Endothelial cell of umbilical vein (primary cell): Measurements from ENCODE around the gene PCSK9. TPM values are rescaled to one million over a fixed set of nuclear protein-coding genes. Genes with fewer than 3 reads are reported as not detected.

Source experiments
- BruUV-seq: library from RNA; stranded (reverse); fragments of 400-500 nt; replicated peaks from 2 replicates; lab custom pipeline; 2021; lab: Mats Ljungman, UMichigan
- CTCF ChIA-PET: fragments of 300-600, 350-600 bp; sonication (Branson Sonifier 250); formaldehyde crosslinking; loops from one replicate; lab custom pipeline; 2021; ENCODE audit warnings: antibody characterized with exemption, inconsistent platforms; lab: Charles Lee
- POLR2A ChIA-PET: fragments of 300-600, 350-600 bp; sonication (Branson Sonifier 250); formaldehyde crosslinking; loops from one replicate; lab custom pipeline; 2021; ENCODE audit warnings: antibody characterized with exemption, inconsistent platforms; lab: Charles Lee
- DNase-seq: peaks from one replicate; pipeline ENCODE4 v3.0.0-alpha.2; 2011; ENCODE audit warnings: low read depth, low spot score
- FAIRE-seq: peaks from 2 replicates; lab custom pipeline; 2011; peaks lifted over from hg19 to GRCh38; lab: Jason Lieb, UNC
- H2AFZ ChIP-seq: 2 replicates; pipeline ENCODE4 v1.6.0; 2012; ENCODE audit warnings: low read depth, low read length, control low read depth, inconsistent platforms
- H3K27ac ChIP-seq: 2 replicates; pipeline ENCODE4 v1.5.1; 2011; ENCODE audit warnings: low read depth, mild to moderate bottlenecking, control low read depth, low read length, moderate library complexity; ENCODE audit not compliant: insufficient read depth
- H3K27me3 ChIP-seq, 2 experiments: 2 replicates each; pipeline versions ENCODE4 v1.6.0 to v1.6.1; 2011; ENCODE audit warnings: low read length in 2 of 2, mixed read lengths in 1 of 2; ENCODE audit not compliant: control insufficient read depth in 2 of 2, insufficient read depth in 2 of 2
- H3K36me3 ChIP-seq, 2 experiments: 2 replicates in 1 of 2; 3 replicates in 1 of 2; pipeline ENCODE4 v1.5.1; 2011; ENCODE audit warnings: low read length in 2 of 2, mild to moderate bottlenecking in 1 of 2, moderate library complexity in 1 of 2; ENCODE audit not compliant: control insufficient read depth in 2 of 2, insufficient read depth in 2 of 2; ENCODE audit errors: extremely low read depth in 1 of 2
- H3K4me1 ChIP-seq: 3 replicates; pipeline ENCODE4 v1.5.1; 2011; ENCODE audit warnings: mild to moderate bottlenecking, low read length; ENCODE audit not compliant: control insufficient read depth, insufficient read depth; ENCODE audit errors: extremely low read depth
- H3K4me2 ChIP-seq: 2 replicates; pipeline ENCODE4 v1.6.1; 2011; ENCODE audit warnings: low read length, control low read depth, mixed read lengths; ENCODE audit not compliant: insufficient read depth
- H3K4me3 ChIP-seq, 3 experiments: fragments of 200-600 bp in 1 of 3; sonication (generic), shearing (Covaris generic) in 1 of 3; replicated peaks in 1 of 3; 2 replicates each; pipeline ENCODE4 v1.5.1; 2011 to 2016; ENCODE audit warnings: control low read depth in 3 of 3, low read length in 3 of 3, mild to moderate bottlenecking in 2 of 3, inconsistent platforms in 1 of 3, low read depth in 1 of 3, moderate library complexity in 1 of 3; ENCODE audit not compliant: insufficient read depth in 1 of 3
- H3K79me2 ChIP-seq: 2 replicates; pipeline ENCODE4 v1.6.0; 2012; ENCODE audit warnings: low read length, inconsistent platforms; ENCODE audit not compliant: control insufficient read depth, insufficient read depth
- H3K9ac ChIP-seq: replicated peaks from 2 replicates; pipeline ENCODE3; 2011; ENCODE audit warnings: low read length, control low read depth; ENCODE audit not compliant: insufficient read depth; ENCODE audit errors: extremely low read depth
- H3K9me1 ChIP-seq: replicated peaks from 3 replicates; pipeline ENCODE4 v1.6.0; 2011; ENCODE audit warnings: mild to moderate bottlenecking, low read length; ENCODE audit not compliant: control insufficient read depth, insufficient read depth; ENCODE audit errors: extremely low read depth
- H3K9me3 ChIP-seq: replicated peaks from 2 replicates; pipeline ENCODE4 v1.5.1; 2012; ENCODE audit warnings: low read length, inconsistent platforms; ENCODE audit not compliant: control insufficient read depth, insufficient read depth
- H4K20me1 ChIP-seq: replicated peaks from 2 replicates; pipeline ENCODE3; 2011; ENCODE audit warnings: mild to moderate bottlenecking, low read length; ENCODE audit not compliant: control insufficient read depth, insufficient read depth; ENCODE audit errors: extremely low read depth
- CTCF ChIP-seq, 2 donors: IDR thresholded peaks; 1 replicate in 1 of 2; 2 replicates in 1 of 2; pipeline ENCODE4 v1.5.1; 2011; ENCODE audit warnings: low read length in 2 of 2, mild to moderate bottlenecking in 2 of 2, moderate library complexity in 2 of 2, control low read depth in 1 of 2, inconsistent platforms in 1 of 2, low read depth in 1 of 2; ENCODE audit not compliant: insufficient read depth in 1 of 2; ENCODE audit errors: extremely low read depth in 1 of 2
- EZH2 ChIP-seq: IDR thresholded peaks from 2 replicates; pipeline ENCODE4 v1.6.1; 2012; ENCODE audit warnings: borderline replicate concordance, low read depth, mild to moderate bottlenecking, moderate library complexity, low read length, inconsistent platforms; ENCODE audit not compliant: severe bottlenecking
- FOS ChIP-seq: IDR thresholded peaks from 2 replicates; pipeline ENCODE4 v1.6.1; 2011; ENCODE audit warnings: mild to moderate bottlenecking, low read length, moderate library complexity, borderline replicate concordance; ENCODE audit not compliant: insufficient read depth
- GATA2 ChIP-seq: IDR thresholded peaks from 2 replicates; pipeline ENCODE4 v1.7.0; 2011; ENCODE audit warnings: low read depth, mild to moderate bottlenecking, moderate library complexity, mixed read lengths, low read length; ENCODE audit not compliant: insufficient read length, insufficient read depth
- JUN ChIP-seq: IDR thresholded peaks from 2 replicates; pipeline ENCODE4 v1.6.1; 2011; ENCODE audit warnings: borderline replicate concordance, low read depth; ENCODE audit not compliant: insufficient read length, insufficient read depth
- MAX ChIP-seq: IDR thresholded peaks from 2 replicates; pipeline ENCODE4 v1.6.1; 2011; ENCODE audit not compliant: insufficient read depth, insufficient read length
- MYC ChIP-seq: IDR thresholded peaks from one replicate; pipeline ENCODE4 v1.6.1; 2011; ENCODE audit warnings: mild to moderate bottlenecking, low read depth, low read length
- POLR2A ChIP-seq: IDR thresholded peaks from 2 replicates; pipeline ENCODE4 v1.6.1; 2012; ENCODE audit warnings: low read depth, mild to moderate bottlenecking, control low read depth, low read length
- POLR2AphosphoS5 ChIP-seq: IDR thresholded peaks from 2 replicates; pipeline ENCODE4 v1.6.1; 2012; ENCODE audit warnings: low read depth, mild to moderate bottlenecking, control low read depth, low read length, moderate library complexity; ENCODE audit not compliant: insufficient read depth
- dilution Hi-C: fragments of 300-500 bp; cut with MboI; formaldehyde crosslinking; loops from one replicate; pipeline ENCODE4 v1.15.0; 2019; ENCODE audit warnings: low sequenced_read_pairs; ENCODE audit not compliant: extremely low pct_ligation_motif_present
- intact Hi-C: fragments of 100-400 bp; cut with micrococcal nuclease; formaldehyde crosslinking; loops from one replicate; pipeline ENCODE4 v1.10.0; 2022
- polyA plus RNA-seq, 4 experiments: library from polyadenylated mRNA; depleted of rRNA in 3 of 4; stranded (reverse) in 3 of 4; unstranded in 1 of 4; fragments of >200 nt; gene quantifications; 2 replicates each; pipeline versions ENCODE4 v1.2.1 to v1.2.3, GENCODE V29; 2011 to 2012; ENCODE audit warnings: missing spikeins in 1 of 4
- total RNA-seq: library from RNA; stranded (reverse); gene quantifications from 2 replicates; pipeline ENCODE4 v1.2.3, GENCODE V29; 2021

The PCSK9 gene
- total and polyA plus RNA-seq, 2 donors (not counting 3 experiments of a cell fraction or from before 2014, with no cell fraction given), result 0.17 to 0.35 TPM

DNA sequence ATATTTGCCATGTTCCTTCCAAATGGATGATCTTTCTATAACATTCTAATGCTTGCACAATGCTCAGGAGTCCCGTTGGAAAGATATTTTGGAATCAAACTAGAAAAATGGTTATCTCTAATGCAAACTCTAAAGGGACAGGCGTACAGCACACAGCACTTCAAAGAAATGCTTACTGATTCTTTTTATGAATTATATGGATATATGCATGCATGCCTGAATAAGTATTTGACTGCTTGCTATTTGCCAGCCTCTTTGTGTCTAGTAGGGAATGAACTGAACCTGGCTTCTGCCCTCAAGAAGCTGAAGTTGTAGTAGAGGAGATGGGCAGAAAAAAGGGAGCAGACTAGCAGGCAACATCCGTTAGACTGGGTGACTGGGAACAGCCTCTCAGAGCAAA lies 48.1 kb downstream of the PCSK9 start:
- no peak overlapping the region for H2AFZ ChIP-seq
- ChIA-PET POLR2A (interaction anchor here (0.6 kb wide), 1 partner anchor 42 kb away, joined by 5 read pairs; no protein-coding TSS in a partner anchor), CTCF (interaction anchor here (0.9 kb wide), 1 partner anchor 16 kb away, joined by 3 read pairs; no protein-coding TSS in a partner anchor)
- no TSS peak for BruUV-seq
- no peaks in the 10 kb centered on the region for H3K27me3 ChIP-seq
- H4K20me1 ChIP-seq, result no peaks in the 10 kb centered on the region
- no peaks in the 10 kb centered on the region for H3K9me3 ChIP-seq
- no peak overlapping the region for H3K4me2 ChIP-seq
- no peaks in the 10 kb centered on the region for H3K9me1 ChIP-seq
- intact Hi-C loops (no loop called here), dilution Hi-C loops (no loop called here)
- DNase-seq (no peak), FAIRE-seq (no peak)
- TF ChIP-seq POLR2A (no peak), CTCF (IDR thresholded peaks at IDR 0.05; ENCODE audit: extremely low read depth in 1 of 2, insufficient read depth in 1 of 2, low read depth in 1 of 2, low read length in 2 of 2) (no peak), MYC (no peak), MAX (no peak), GATA2 (no peak), JUN (no peak), FOS (no peak), EZH2 (no peak), POLR2AphosphoS5 (no peak)
- H3K36me3 ChIP-seq, result peaks cover 10 to 20% of the 10 kb centered on the region in 2 experiments
- no peaks in the 10 kb centered on the region for H3K79me2 ChIP-seq
- H3K4me3 ChIP-seq, result no peak overlapping the region
- H3K27ac ChIP-seq, result no peak overlapping the region
- H3K9ac ChIP-seq, result no peak overlapping the region
- no peaks in the 10 kb centered on the region for H3K4me1 ChIP-seq
